ENCODE results near the gene KLHDC9. TPM values are rescaled to one million over a fixed set of nuclear protein-coding genes. Genes with fewer than 3 reads are reported as not detected.

The KLHDC9 gene
- total RNA-seq, 4 donors from 2014 or later = 5.1 to 8.3 (median 7.6) TPM

DNA sequence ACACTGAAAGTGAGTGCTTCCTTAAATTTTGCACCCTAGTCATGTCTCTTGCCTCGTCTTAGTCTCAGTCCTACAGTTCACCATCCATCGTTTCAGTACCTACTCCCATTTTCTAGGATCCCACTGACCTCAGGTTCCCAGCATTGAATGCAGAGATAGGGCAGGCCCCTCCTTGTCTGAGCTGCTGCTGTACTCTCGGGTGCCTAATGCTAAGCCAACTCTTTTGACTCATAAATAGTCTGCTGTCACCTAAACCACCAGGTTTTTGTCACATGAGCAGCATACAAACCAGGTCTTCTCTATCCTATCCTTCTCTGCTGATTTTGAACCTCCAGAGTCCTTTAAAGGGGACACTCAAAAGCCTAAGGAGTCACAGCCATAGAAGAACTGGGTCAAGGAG lies 31.5 kb upstream of the KLHDC9 start:
- H3K9me3 ChIP-seq = no peaks in the 10 kb centered on the region
- TF ChIP-seq EP300 (IDR thresholded peaks at IDR 0.05) = no peak
- TF ChIP-seq POLR2A (IDR thresholded peaks at IDR 0.05; ENCODE audit: low read depth) = no peak
- no peak for TF ChIP-seq POLR2AphosphoS5 (IDR thresholded peaks at IDR 0.05)
- TF ChIP-seq, protein P1, sequence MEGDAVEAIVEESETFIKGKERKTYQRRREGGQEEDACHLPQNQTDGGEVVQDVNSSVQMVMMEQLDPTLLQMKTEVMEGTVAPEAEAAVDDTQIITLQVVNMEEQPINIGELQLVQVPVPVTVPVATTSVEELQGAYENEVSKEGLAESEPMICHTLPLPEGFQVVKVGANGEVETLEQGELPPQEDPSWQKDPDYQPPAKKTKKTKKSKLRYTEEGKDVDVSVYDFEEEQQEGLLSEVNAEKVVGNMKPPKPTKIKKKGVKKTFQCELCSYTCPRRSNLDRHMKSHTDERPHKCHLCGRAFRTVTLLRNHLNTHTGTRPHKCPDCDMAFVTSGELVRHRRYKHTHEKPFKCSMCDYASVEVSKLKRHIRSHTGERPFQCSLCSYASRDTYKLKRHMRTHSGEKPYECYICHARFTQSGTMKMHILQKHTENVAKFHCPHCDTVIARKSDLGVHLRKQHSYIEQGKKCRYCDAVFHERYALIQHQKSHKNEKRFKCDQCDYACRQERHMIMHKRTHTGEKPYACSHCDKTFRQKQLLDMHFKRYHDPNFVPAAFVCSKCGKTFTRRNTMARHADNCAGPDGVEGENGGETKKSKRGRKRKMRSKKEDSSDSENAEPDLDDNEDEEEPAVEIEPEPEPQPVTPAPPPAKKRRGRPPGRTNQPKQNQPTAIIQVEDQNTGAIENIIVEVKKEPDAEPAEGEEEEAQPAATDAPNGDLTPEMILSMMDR (IDR thresholded peaks at IDR 0.05) = no peak
- DNase-seq (ENCODE audit: extremely low spot score) = no peak
- intact Hi-C loops (cut with DNase I) = no loop called here
- WGBS = 64% methylated on average over 3 of the region's 3 CpGs
- H3K36me3 ChIP-seq = no peaks in the 10 kb centered on the region
- no peak overlapping the region for H3K27ac ChIP-seq (replicated peaks in 1 of 4)
- no peaks in the 10 kb centered on the region for H3K4me1 ChIP-seq
- H3K4me3 ChIP-seq = no peak overlapping the region
- peaks cover 0 to 21% (median 0%) of the 10 kb centered on the region in 4 donors for H3K27me3 ChIP-seq

DNA sequence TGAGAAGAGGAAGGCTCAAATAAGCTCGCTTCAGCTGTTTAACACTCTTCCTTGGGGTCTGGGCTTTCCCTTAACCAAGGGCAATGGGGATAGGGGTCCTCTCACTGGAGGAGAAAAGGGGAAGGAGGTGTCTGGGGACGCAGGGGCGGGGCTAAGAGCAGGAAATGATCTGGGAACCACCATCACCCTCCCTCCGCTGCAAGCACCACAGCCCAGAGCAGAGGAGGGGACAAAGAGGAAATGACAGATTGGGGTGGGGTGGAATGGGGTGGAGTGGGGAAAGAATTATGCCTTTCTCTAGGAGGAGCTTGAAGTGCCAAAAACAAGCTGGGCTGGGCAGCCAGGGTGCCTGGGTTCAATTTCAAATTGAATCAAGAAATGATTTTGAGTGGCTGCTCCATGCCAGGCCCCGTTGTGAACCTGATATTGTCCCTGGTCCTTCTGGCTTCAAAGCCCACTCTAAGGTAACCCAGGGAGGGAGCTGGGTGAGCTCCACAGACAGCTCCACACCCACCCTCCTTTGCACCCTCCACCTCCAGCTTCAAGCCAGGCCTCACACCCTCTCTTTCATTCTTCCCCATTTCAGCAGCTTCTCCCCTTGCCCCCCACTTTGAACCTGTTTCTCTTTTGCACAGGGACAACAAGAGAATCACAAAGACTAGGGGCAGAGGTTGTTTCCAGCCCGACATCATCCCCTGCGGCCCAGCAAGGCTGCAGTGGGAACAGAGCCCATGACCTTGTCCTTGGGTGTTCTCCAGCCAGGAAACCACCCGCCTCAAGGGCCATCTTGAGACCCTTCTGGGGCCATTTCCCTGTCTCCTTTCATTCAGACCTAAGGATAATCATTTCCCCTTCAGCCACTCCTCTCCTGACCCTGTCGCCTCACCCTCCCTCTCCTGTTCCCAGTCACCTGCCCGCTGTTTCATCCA lies 29.6 kb upstream of the KLHDC9 start:
- intact Hi-C loops (cut with DNase I) = no loop called here
- H3K4me3 ChIP-seq = peak overlapping the region; percentile 38 to 53 (median 40)
- no peak for DNase-seq (ENCODE audit: extremely low spot score)

DNA sequence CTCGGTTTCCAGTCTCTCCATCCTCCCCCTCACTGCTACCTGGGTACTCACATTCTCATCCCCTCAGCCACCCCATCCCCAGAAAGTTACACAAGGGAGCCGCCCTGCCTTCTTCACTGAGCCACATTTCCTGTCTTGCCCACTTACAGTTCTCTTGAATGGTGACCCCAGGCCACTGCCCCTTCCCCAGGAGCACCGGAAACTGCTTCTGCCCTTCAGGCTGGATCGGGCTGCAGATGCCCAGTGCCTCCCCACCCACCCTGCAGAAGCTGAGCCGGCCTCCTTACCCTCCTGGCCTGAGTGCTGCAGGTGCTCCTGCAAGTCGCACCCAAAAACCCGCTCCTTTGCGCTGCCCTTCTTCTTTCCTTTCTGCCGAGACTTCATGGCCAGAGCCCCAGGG lies 28.9 kb upstream of the KLHDC9 start:
- Histone ChIP-seq H3K4me1 (no peaks in the 10 kb centered on the region), H3K36me3 (no peaks in the 10 kb centered on the region), H3K4me3 (peak overlapping the region; percentile 38 to 53 (median 40)), H3K27me3 (peaks cover 0 to 21% (median 0%) of the 10 kb centered on the region in 4 donors), H3K27ac (replicated peaks in 1 of 4) (peak overlapping the region; percentile 31 to 58 (median 54)), H3K9me3 (no peaks in the 10 kb centered on the region)
- WGBS = 82% methylated on average over 9 of the region's 9 CpGs
- no peak for TF ChIP-seq POLR2A (IDR thresholded peaks at IDR 0.05; ENCODE audit: low read depth)
- TF ChIP-seq, protein P1 (IDR thresholded peaks at IDR 0.05) = no peak
- no peak for TF ChIP-seq EP300 (IDR thresholded peaks at IDR 0.05)
- TF ChIP-seq POLR2AphosphoS5 (IDR thresholded peaks at IDR 0.05) = no peak
- no peak for DNase-seq (ENCODE audit: extremely low spot score)
- intact Hi-C loops (cut with DNase I) = no loop called here

More for the DNA sequence above, 29.6 kb upstream of the KLHDC9 start:
- no peaks in the 10 kb centered on the region for H3K9me3 ChIP-seq
- 69% methylated on average over 10 of the region's 10 CpGs for WGBS
- no peak for TF ChIP-seq POLR2AphosphoS5 (IDR thresholded peaks at IDR 0.05)
- TF ChIP-seq POLR2A (IDR thresholded peaks at IDR 0.05; ENCODE audit: low read depth) = no peak
- no peak for TF ChIP-seq EP300 (IDR thresholded peaks at IDR 0.05)
- TF ChIP-seq, protein P1 (IDR thresholded peaks at IDR 0.05) = no peak
- H3K4me1 ChIP-seq = no peaks in the 10 kb centered on the region
- peak overlapping the region; percentile 31 to 58 (median 54) for H3K27ac ChIP-seq (replicated peaks in 1 of 4)
- peaks cover 0 to 21% (median 0%) of the 10 kb centered on the region in 4 donors for H3K27me3 ChIP-seq
- no peaks in the 10 kb centered on the region for H3K36me3 ChIP-seq

DNA sequence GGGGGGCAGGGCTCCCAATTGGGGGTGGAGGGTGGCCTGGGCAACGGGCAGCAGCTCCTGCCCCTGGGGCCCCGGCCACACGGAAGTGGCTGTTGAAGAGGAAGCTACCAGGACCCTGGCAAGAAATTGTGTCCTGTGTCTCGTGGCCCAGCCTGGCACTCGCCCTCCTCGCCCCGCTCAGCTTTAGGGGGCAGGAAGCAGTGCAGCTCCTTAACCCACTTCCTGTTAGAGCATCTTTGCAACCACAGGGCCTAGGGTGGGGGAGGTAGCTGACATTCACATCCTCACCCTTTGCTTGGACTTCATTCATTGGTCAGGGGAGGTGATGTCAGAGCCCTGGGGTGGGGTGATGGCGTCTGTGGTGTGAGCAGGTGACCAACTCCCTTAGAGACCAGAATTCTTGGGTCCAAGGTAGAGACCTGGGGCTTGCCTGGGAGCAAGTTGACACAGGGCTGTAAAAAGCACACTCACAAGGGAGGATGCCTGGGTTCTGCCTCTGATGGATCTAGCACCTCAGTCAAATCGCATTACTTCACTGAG lies 28.4 kb upstream of the KLHDC9 start, which contains the start of gene ARHGAP30:
Gene ARHGAP30 (minus strand): TSS at position 161 of the 540 bp plus-strand sequence. CDS start 267 bp downstream, outside the sequence.
- intact Hi-C loops (cut with DNase I) = no loop called here
- peak within 1 kb of the TSS; percentile 38 to 53 (median 40) for H3K4me3 ChIP-seq
- H3K9me3 ChIP-seq = no peaks in the 10 kb centered on the region
- no peaks in the 10 kb centered on the region for H3K36me3 ChIP-seq
- TF ChIP-seq POLR2AphosphoS5 (IDR thresholded peaks at IDR 0.05) (peak; percentile 28 to 38), POLR2A (IDR thresholded peaks at IDR 0.05; ENCODE audit: low read depth) (no peak)
- no peaks in the 10 kb centered on the region for H3K4me1 ChIP-seq
- 76% methylated on average over 9 of the region's 9 CpGs for WGBS
- peak within 1 kb of the TSS; percentile 31 to 58 (median 54) for H3K27ac ChIP-seq (replicated peaks in 1 of 4)
- no peak for DNase-seq (ENCODE audit: extremely low spot score)
- peaks cover 0 to 20% (median 0%) of the 10 kb centered on the region in 4 donors for H3K27me3 ChIP-seq

DNA sequence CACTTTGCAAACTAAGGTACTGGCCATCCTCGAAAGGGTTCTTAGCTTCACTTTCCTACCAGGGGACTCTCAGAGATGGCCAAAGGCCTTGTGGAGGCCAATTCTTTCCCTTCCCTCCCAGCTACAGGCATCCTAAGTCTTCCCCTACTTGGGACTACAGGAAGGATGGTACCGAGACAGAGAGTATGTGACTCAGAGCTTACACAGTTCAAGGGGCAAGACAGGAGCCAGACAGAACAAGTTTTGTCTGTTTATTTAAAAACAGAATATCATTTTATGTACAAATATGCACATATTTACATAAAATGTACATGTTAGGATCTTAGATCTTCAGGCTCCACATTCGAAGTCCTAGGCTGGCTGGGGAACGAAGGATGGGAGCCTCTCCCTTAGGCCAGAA lies 27.4 kb upstream of the KLHDC9 start:
- 94% methylated on average over 4 of the region's 4 CpGs for WGBS
- Histone ChIP-seq H3K27me3 (peaks cover 0 to 11% (median 0%) of the 10 kb centered on the region in 4 donors), H3K4me3 (no peak overlapping the region), H3K9me3 (no peaks in the 10 kb centered on the region), H3K36me3 (no peaks in the 10 kb centered on the region), H3K27ac (replicated peaks in 1 of 4) (no peak overlapping the region), H3K4me1 (no peaks in the 10 kb centered on the region)
- DNase-seq (ENCODE audit: extremely low spot score) = no peak
- TF ChIP-seq POLR2A (IDR thresholded peaks at IDR 0.05; ENCODE audit: low read depth) (no peak), EP300 (IDR thresholded peaks at IDR 0.05) (no peak), POLR2AphosphoS5 (IDR thresholded peaks at IDR 0.05) (no peak)
- TF ChIP-seq, protein P1 (IDR thresholded peaks at IDR 0.05) = no peak
- intact Hi-C loops (cut with DNase I) = no loop called here

All from esophagus muscularis mucosa (tissue), 4 donors.